Tibial artery (tissue), 4 donors: ENCODE measurements around the gene ARSG.

Experiments used
- DNase-seq, 2 donors: peaks; one replicate each; pipeline ENCODE4 v3.0.0-alpha.2; 2019
- H3K27ac ChIP-seq, 2 donors: fragments of 200-600 bp; sonication (generic) in 1 of 2; 1 replicate in 1 of 2; 2 replicates in 1 of 2; pipeline ENCODE4 v1.5.1; 2018 to 2019; ENCODE audit warnings: mild to moderate bottlenecking in 1 of 2
- H3K27me3 ChIP-seq, 2 donors: fragments of 200-600 bp; sonication (generic) in 1 of 2; one replicate each; pipeline versions ENCODE4 v1.5.1 to v1.6.0; 2016 to 2019
- H3K36me3 ChIP-seq, 3 donors: fragments of 200-600 bp; sonication (generic) in 2 of 3; one replicate each; pipeline ENCODE4 v1.5.1; 2016 to 2019; ENCODE audit warnings: mild to moderate bottlenecking in 2 of 3
- H3K4me1 ChIP-seq, 4 donors: fragments of 200-600 bp; sonication (generic) in 2 of 4; 1 replicate in 3 of 4; 2 replicates in 1 of 4; pipeline ENCODE4 v1.5.1; 2016 to 2019
- H3K4me3 ChIP-seq, 2 donors: fragments of 200-600 bp; sonication (generic) in 1 of 2; 1 replicate in 1 of 2; 2 replicates in 1 of 2; pipeline ENCODE4 v1.5.1; 2018 to 2019; ENCODE audit warnings: mild to moderate bottlenecking in 2 of 2
- H3K9me3 ChIP-seq, 3 donors: fragments of 200-600 bp; sonication (generic) in 1 of 3; one replicate each; pipeline ENCODE4 v1.5.1; 2016 to 2019
- intact Hi-C: fragments of 100-400 bp; cut with DNase I; formaldehyde crosslinking; loops from one replicate; pipeline ENCODE4 v1.15.0; 2023; ENCODE audit warnings: low total_unique reads
- TF ChIP-seq, protein P1 (sequence below), 2 experiments: fragments of 200-600 bp in 1 of 2; fragments of 450-650 bp in 1 of 2; IDR thresholded peaks; one replicate each; pipeline ENCODE4 v1.5.1; 2017 to 2019; ENCODE audit warnings: antibody characterized with exemption in 2 of 2, mild to moderate bottlenecking in 1 of 2, moderate library complexity in 1 of 2

ARSG gene

GRCh38 chr17:68294196-68294555 lies 2.9 kb downstream of the ARSG start:
- TF ChIP-seq, protein P1, sequence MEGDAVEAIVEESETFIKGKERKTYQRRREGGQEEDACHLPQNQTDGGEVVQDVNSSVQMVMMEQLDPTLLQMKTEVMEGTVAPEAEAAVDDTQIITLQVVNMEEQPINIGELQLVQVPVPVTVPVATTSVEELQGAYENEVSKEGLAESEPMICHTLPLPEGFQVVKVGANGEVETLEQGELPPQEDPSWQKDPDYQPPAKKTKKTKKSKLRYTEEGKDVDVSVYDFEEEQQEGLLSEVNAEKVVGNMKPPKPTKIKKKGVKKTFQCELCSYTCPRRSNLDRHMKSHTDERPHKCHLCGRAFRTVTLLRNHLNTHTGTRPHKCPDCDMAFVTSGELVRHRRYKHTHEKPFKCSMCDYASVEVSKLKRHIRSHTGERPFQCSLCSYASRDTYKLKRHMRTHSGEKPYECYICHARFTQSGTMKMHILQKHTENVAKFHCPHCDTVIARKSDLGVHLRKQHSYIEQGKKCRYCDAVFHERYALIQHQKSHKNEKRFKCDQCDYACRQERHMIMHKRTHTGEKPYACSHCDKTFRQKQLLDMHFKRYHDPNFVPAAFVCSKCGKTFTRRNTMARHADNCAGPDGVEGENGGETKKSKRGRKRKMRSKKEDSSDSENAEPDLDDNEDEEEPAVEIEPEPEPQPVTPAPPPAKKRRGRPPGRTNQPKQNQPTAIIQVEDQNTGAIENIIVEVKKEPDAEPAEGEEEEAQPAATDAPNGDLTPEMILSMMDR (IDR thresholded peaks at IDR 0.05), result no peak
- Histone ChIP-seq H3K27ac (no peak overlapping the region), H3K4me1 (peaks cover 0 to 28% (median 22%) of the 10 kb centered on the region in 4 donors), H3K9me3 (no peaks in the 10 kb centered on the region), H3K36me3 (no peaks in the 10 kb centered on the region), H3K27me3 (peaks cover 0 to 47% of the 10 kb centered on the region in 2 donors), H3K4me3 (no peak overlapping the region)
- no peak for DNase-seq
- intact Hi-C loops, result no loop called here

DNA sequence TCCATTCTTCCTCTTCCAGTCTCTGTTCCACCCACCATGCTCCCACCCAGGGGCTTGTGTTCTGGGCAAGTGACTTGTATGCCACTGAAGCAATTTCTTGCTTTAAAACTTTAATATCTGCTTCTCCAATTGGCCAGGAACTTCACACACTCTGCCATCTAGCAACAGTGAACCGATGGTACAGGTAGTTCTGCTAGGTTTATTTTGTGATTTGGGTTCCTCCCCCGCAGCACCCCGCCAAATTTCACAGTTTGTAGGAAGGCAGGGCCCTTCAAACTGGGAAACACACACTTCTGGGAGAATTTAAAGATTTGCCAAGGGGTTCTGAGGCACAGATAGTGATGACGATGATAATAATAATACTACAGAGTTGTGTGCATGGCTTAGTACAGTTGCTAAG lies 3.3 kb downstream of the ARSG start:
- Histone ChIP-seq H3K9me3 (no peaks in the 10 kb centered on the region), H3K36me3 (no peaks in the 10 kb centered on the region), H3K4me1 (peaks cover 0 to 28% (median 22%) of the 10 kb centered on the region in 4 donors), H3K27ac (no peak overlapping the region), H3K27me3 (peaks cover 0 to 47% of the 10 kb centered on the region in 2 donors), H3K4me3 (no peak overlapping the region)
- TF ChIP-seq, protein P1 (IDR thresholded peaks at IDR 0.05), result no peak
- DNase-seq, result no peak
- intact Hi-C loops, result no loop called here

GRCh38 chr17:68295086-68295485 lies 3.8 kb downstream of the ARSG start:
- no peaks in the 10 kb centered on the region for H3K36me3 ChIP-seq
- TF ChIP-seq, protein P1 (IDR thresholded peaks at IDR 0.05), result no peak
- no peaks in the 10 kb centered on the region for H3K9me3 ChIP-seq
- H3K27ac ChIP-seq, result no peak overlapping the region
- H3K4me3 ChIP-seq, result no peak overlapping the region
- peaks cover 0 to 27% (median 22%) of the 10 kb centered on the region in 4 donors for H3K4me1 ChIP-seq
- intact Hi-C loops, result no loop called here
- H3K27me3 ChIP-seq, result peaks cover 0 to 45% of the 10 kb centered on the region in 2 donors
- no peak for DNase-seq

DNA sequence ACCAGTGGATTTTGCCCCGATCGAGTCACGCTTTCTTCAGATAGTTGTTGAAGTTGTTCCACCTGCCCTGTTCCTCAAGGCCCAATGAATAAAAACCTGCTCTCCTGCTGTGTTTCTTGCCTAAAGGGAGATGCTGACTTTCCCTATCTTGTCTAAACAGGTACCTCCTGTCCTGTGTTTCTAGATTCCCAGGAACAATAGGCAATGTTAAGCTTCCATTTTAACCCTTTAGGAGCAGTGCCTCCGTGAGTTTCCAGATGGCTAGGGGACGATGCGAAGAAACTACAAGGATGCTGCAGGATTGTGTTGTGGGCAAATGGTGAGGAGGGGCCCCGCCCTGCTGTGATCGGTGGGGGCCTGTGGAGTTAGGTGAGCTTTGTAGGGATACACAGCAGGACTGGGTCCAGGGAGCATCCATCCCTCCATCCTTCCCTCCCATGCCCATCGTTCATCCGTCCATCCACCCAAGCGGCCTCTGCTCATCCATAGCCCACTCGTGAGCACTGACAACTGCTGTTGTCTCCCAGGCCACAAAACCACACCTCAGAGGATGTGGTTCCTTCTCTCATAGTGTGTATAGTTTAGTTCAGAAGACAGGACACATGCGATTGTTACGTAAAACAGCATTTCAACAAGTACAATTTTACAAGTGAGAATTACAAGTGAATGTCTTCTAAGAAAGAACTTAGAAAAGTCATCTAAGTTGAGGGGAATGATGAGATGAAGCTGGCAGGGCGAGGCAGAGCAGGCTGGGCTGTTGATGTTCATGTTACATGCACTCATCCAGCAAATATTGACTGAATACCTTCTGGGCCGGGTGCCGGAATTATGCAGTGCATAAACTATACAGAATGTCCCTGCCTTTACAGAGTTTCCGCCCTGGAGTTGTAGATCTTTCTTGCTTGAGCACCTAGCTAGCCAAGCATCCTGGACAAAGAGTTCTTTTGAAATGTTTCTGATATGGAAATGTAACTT lies 5.2 kb downstream of the ARSG start:
- H3K27ac ChIP-seq, result no peak overlapping the region
- H3K4me3 ChIP-seq, result no peak overlapping the region
- TF ChIP-seq, protein P1 (IDR thresholded peaks at IDR 0.05), result no peak
- H3K36me3 ChIP-seq, result no peaks in the 10 kb centered on the region
- H3K9me3 ChIP-seq, result no peaks in the 10 kb centered on the region
- intact Hi-C loops, result no loop called here
- peaks cover 0 to 31% of the 10 kb centered on the region in 2 donors for H3K27me3 ChIP-seq
- peaks cover 0 to 13% (median 11%) of the 10 kb centered on the region in 4 donors for H3K4me1 ChIP-seq
- DNase-seq, result no peak

DNA sequence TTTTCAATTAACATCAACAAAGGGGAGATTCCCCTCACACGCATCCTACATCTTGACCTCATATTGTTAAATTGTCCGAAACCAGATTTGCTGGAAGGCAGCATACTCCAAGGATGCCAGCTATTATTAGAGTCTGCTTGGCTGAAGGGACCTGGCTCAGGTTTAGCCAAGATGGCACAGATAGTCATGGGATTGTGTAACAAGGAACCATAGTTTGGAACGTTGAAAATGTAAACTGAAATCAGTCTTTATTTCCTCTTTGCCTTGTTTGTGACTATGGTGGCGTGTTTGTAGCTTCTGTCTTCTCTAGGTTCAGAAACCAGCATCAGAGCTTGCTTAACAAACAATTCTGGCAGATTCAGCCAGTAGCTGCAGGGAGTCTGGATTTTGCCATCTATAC lies 5.9 kb downstream of the ARSG start:
- intact Hi-C loops, result no loop called here
- DNase-seq, result no peak
- no peaks in the 10 kb centered on the region for H3K9me3 ChIP-seq
- peaks cover 0 to 24% of the 10 kb centered on the region in 2 donors for H3K27me3 ChIP-seq
- TF ChIP-seq, protein P1 (IDR thresholded peaks at IDR 0.05), result no peak
- H3K4me1 ChIP-seq, result peaks cover 0 to 6% (median 4%) of the 10 kb centered on the region in 4 donors
- H3K36me3 ChIP-seq, result no peaks in the 10 kb centered on the region
- H3K4me3 ChIP-seq, result no peak overlapping the region
- no peak overlapping the region for H3K27ac ChIP-seq
